Cardiac muscle cell (in vitro differentiated cells and primary cell): Measurements from ENCODE around the gene CHRNA7. TPM values are rescaled to one million over a fixed set of nuclear protein-coding genes. Genes with fewer than 3 reads are reported as not detected.

Experiments used
- DNase-seq, 2 donors: peaks; one replicate each; pipeline versions ENCODE4 v3.0.0 to v3.0.0-alpha.2; 2010 to 2017; ENCODE audit warnings: low read depth in 1 of 2, low spot score in 1 of 2
- H3K27ac ChIP-seq: fragments of 200-600 bp; sonication (generic); 2 replicates; pipeline ENCODE4 v1.5.1; 2016
- H3K27me3 ChIP-seq: fragments of 200-600 bp; sonication (generic); 2 replicates; pipeline ENCODE4 v1.6.0; 2016; ENCODE audit warnings: control low read depth
- H3K36me3 ChIP-seq: fragments of 200-600 bp; sonication (generic); 2 replicates; pipeline ENCODE4 v1.5.1; 2016; ENCODE audit warnings: control low read depth
- H3K4me1 ChIP-seq: fragments of 200-600 bp; sonication (generic); 2 replicates; pipeline ENCODE4 v1.8.1; 2017; ENCODE audit warnings: low read depth, mild to moderate bottlenecking, mixed run types
- H3K4me3 ChIP-seq: fragments of 200-600 bp; sonication (generic); 2 replicates; pipeline ENCODE4 v1.5.1; 2016; ENCODE audit warnings: mild to moderate bottlenecking
- H3K9me3 ChIP-seq: fragments of 200-600 bp; sonication (generic); 2 replicates; pipeline ENCODE4 v1.5.1; 2017; ENCODE audit warnings: low read depth, mild to moderate bottlenecking, control low read depth
- polyA plus RNA-seq: library from polyadenylated mRNA; unstranded; fragments of >200 nt; fragmentation: Nextera tagmentation; extraction: Ambion mirVana; gene quantifications from 2 replicates; pipeline ENCODE4 v1.2.1, GENCODE V29; 2016
- total RNA-seq: library from RNA; depleted of rRNA; stranded (reverse); fragments of >200 nt; gene quantifications from 2 replicates; pipeline ENCODE4 v1.2.3, GENCODE V29; 2016
- TF ChIP-seq, protein P1 (sequence below): IDR thresholded peaks from 2 replicates; pipeline ENCODE4 v1.5.1; 2012; ENCODE audit warnings: low read depth, mild to moderate bottlenecking, low read length

CHRNA7 gene
- total and polyA plus RNA-seq, 2 experiments from 2014 or later = 4.1 to 7.7 TPM

GRCh38 chr15:32036971-32037370, 6.7 kb downstream of the CHRNA7 start:
- Histone ChIP-seq H3K27ac (no peak overlapping the region), H3K4me3 (no peak overlapping the region), H3K9me3 (no peaks in the 10 kb centered on the region), H3K4me1 (peaks cover 2% of the 10 kb centered on the region), H3K27me3 (peaks cover 5% of the 10 kb centered on the region), H3K36me3 (no peaks in the 10 kb centered on the region)
- no peak for DNase-seq
- TF ChIP-seq, protein P1, sequence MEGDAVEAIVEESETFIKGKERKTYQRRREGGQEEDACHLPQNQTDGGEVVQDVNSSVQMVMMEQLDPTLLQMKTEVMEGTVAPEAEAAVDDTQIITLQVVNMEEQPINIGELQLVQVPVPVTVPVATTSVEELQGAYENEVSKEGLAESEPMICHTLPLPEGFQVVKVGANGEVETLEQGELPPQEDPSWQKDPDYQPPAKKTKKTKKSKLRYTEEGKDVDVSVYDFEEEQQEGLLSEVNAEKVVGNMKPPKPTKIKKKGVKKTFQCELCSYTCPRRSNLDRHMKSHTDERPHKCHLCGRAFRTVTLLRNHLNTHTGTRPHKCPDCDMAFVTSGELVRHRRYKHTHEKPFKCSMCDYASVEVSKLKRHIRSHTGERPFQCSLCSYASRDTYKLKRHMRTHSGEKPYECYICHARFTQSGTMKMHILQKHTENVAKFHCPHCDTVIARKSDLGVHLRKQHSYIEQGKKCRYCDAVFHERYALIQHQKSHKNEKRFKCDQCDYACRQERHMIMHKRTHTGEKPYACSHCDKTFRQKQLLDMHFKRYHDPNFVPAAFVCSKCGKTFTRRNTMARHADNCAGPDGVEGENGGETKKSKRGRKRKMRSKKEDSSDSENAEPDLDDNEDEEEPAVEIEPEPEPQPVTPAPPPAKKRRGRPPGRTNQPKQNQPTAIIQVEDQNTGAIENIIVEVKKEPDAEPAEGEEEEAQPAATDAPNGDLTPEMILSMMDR = no peak

- H3K4me3 ChIP-seq = no peak overlapping the region
- TF ChIP-seq, protein P1 = no peak
- no peaks in the 10 kb centered on the region for H3K36me3 ChIP-seq
- no peaks in the 10 kb centered on the region for H3K9me3 ChIP-seq
- no peak overlapping the region for H3K27ac ChIP-seq
- H3K27me3 ChIP-seq = no peaks in the 10 kb centered on the region
- peaks cover 9% of the 10 kb centered on the region for H3K4me1 ChIP-seq
- DNase-seq = no peak
Observed at GRCh38 chr15:32041294-32041693, 11.0 kb downstream of the CHRNA7 start.

GRCh38 chr15:32042269-32042972, 12.1 kb downstream of the CHRNA7 start:
- Histone ChIP-seq H3K4me1 (peaks cover 9% of the 10 kb centered on the region), H3K27me3 (no peaks in the 10 kb centered on the region), H3K36me3 (no peaks in the 10 kb centered on the region), H3K9me3 (no peaks in the 10 kb centered on the region), H3K4me3 (no peak overlapping the region), H3K27ac (no peak overlapping the region)
- peak in 1 of 2 donors; percentile 43 for DNase-seq
- TF ChIP-seq, protein P1 = no peak

GRCh38 chr15:32053719-32054118, 23.4 kb downstream of the CHRNA7 start:
- H3K27ac ChIP-seq = no peak overlapping the region
- no peaks in the 10 kb centered on the region for H3K9me3 ChIP-seq
- no peaks in the 10 kb centered on the region for H3K4me1 ChIP-seq
- DNase-seq = no peak
- TF ChIP-seq, protein P1 = no peak
- no peaks in the 10 kb centered on the region for H3K36me3 ChIP-seq
- H3K4me3 ChIP-seq = no peak overlapping the region
- H3K27me3 ChIP-seq = no peaks in the 10 kb centered on the region

DNA sequence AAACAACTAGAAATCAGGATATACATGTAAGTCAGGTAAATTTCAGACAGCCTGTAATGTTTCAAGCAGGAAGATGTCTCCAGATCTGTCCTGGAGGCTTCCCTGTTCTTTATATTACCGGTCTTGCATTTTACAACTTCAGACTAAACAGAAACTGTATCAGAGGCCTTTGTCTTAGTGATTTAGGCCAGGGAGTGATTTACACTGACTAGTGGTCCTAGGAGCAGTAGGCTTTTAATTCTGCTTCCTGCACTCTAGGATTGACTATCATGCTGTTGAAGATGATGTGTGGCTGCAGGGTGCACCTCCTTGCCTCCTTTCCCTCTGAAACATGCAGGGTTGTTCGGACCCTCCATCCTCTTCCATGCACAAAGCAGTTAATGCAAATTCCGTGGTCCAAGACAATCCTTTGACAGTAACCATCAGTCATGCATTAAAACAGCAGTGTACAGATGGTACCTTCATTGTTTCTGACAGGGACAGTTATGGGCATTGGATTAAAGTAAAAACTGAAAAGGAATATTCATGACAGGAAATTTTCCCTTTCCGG, 27.6 kb downstream of the CHRNA7 start:
- Histone ChIP-seq H3K4me3 (no peak overlapping the region), H3K9me3 (no peaks in the 10 kb centered on the region), H3K27me3 (no peaks in the 10 kb centered on the region), H3K36me3 (no peaks in the 10 kb centered on the region), H3K4me1 (no peaks in the 10 kb centered on the region), H3K27ac (no peak overlapping the region)
- TF ChIP-seq, protein P1 = no peak
- no peak for DNase-seq
